GM12873 (cell line): Measurements from ENCODE around the gene LACTB.

ENCODE experiments used
- CTCF ChIP-seq: IDR thresholded peaks from 2 replicates; pipeline ENCODE4 v1.5.1; 2012; ENCODE audit warnings: low read depth, mild to moderate bottlenecking, moderate library complexity, low read length, control low read depth; ENCODE audit not compliant: insufficient read depth; ENCODE audit errors: missing control alignments

LACTB gene

GRCh38 chr15:63076714-63077046, 45.0 kb upstream of the LACTB start:
- no peak for TF ChIP-seq CTCF

GRCh38 chr15:63077952-63078351, 43.7 kb upstream of the LACTB start:
- no peak for TF ChIP-seq CTCF

GRCh38 chr15:63079947-63080626, 41.6 kb upstream of the LACTB start:
- no peak for TF ChIP-seq CTCF

- no peak for TF ChIP-seq CTCF
These were observed 40.9 kb upstream of the LACTB start for GRCh38 chr15:63080634-63081250.

GRCh38 chr15:63082366-63082765, 39.3 kb upstream of the LACTB start:
- TF ChIP-seq CTCF: no peak

GRCh38 chr15:63083044-63083443, 38.6 kb upstream of the LACTB start:
- TF ChIP-seq CTCF: no peak

GRCh38 chr15:63083541-63083940, 38.1 kb upstream of the LACTB start:
- no peak for TF ChIP-seq CTCF
